ENCODE measurements around the gene MYO18B. TPM values are rescaled to one million over a fixed set of nuclear protein-coding genes. Genes with fewer than 3 reads are reported as not detected.

The MYO18B gene
- total RNA-seq, 1 experiment from 2014 or later: 0.05 TPM

- TF ChIP-seq SP1 (IDR thresholded peaks at IDR 0.05; ENCODE audit: low read depth) (no peak), POLR2AphosphoS5 (IDR thresholded peaks at IDR 0.05; ENCODE audit: low read depth, low read length) (no peak), MAX (IDR thresholded peaks at IDR 0.05) (no peak), FOSL1 (IDR thresholded peaks at IDR 0.05; ENCODE audit: low read depth) (no peak), EZH2phosphoT487 (IDR thresholded peaks at IDR 0.05; ENCODE audit: borderline replicate concordance) (no peak), TCF7L2 (IDR thresholded peaks at IDR 0.05; ENCODE audit: borderline replicate concordance, extremely low read depth, insufficient read depth, insufficient read length) (no peak)
Measured at GRCh38 chr22:25772288-25772687, 30.3 kb downstream of the MYO18B start (continued).

GRCh38 chr22:25774575-25775026 lies 32.6 kb downstream of the MYO18B start:
- no TSS peak for BruUV-seq (replicated peaks)
- CTCF ChIA-PET: no interaction called here
- peak; percentile 49 for ATAC-seq

More at GRCh38 chr22:25774575-25775026, 32.6 kb downstream of the MYO18B start:
- intact Hi-C loops (cut with micrococcal nuclease): loop anchor here (5.0 kb wide), 2 partner anchors 327 to 537 kb away; no protein-coding TSS in a partner anchor
- Histone ChIP-seq H3K79me2 (ENCODE audit: insufficient read depth, low read length) (no peaks in the 10 kb centered on the region), H3K9me3 (ENCODE audit: control insufficient read depth in 1 of 2, insufficient read depth in 1 of 2, low read depth in 1 of 2, low read length in 2 of 2) (no peaks in the 10 kb centered on the region), H3K36me3 (ENCODE audit: control insufficient read depth in 1 of 2, insufficient read depth in 2 of 2, low read length in 2 of 2) (no peaks in the 10 kb centered on the region), H3K27me3 (ENCODE audit: insufficient read depth, low read length) (no peaks in the 10 kb centered on the region), H2AFZ (ENCODE audit: low read depth, low read length, poor library complexity, severe bottlenecking) (no peak overlapping the region), H3K4me1 (ENCODE audit: control insufficient read depth in 1 of 2, insufficient read depth in 2 of 2, low read length in 2 of 2) (no peaks in the 10 kb centered on the region), H4K20me1 (ENCODE audit: insufficient read depth) (no peaks in the 10 kb centered on the region), H3K4me2 (ENCODE audit: low read length) (no peak overlapping the region), H3K9me2 (ENCODE audit: insufficient read depth) (no peaks in the 10 kb centered on the region), H3K4me3 (replicated peaks in 1 of 2; ENCODE audit: low read depth in 1 of 2, low read length in 2 of 2) (no peak overlapping the region), H3K9ac (ENCODE audit: low read length) (no peak overlapping the region), H3K27ac (ENCODE audit: low read depth, low read length) (no peak overlapping the region)
- ChIA-PET RAD21 (ENCODE audit: low non-redundant PET in 1 of 2, low total read pairs in 2 of 2, uncharacterized antibody in 2 of 2, unreplicated experiment in 2 of 2) (no interaction called here), POLR2A (no interaction called here)
- no peak for DNase-seq (ENCODE audit: low read depth, low spot score)
- TF ChIP-seq CTCF (IDR thresholded peaks at IDR 0.05 in 2 of 3, conservative IDR thresholded peaks at IDR 0.05 in 1 of 3; ENCODE audit: borderline replicate concordance in 1 of 3, insufficient read depth in 1 of 3, low read depth in 2 of 3, low read length in 2 of 3) (peak; percentile 30 to 76 (median 70); a peak in 4 of 6 replicates), EZH2 (IDR thresholded peaks at IDR 0.05) (no peak), RAD21 (IDR thresholded peaks at IDR 0.05; ENCODE audit: low read depth) (peak; percentile 54)
